ENCODE results near the gene LRRC3C.
A peak's percentile ranks its signal among the peaks of the same experiment; 100 is the strongest.

The LRRC3C gene

DNA sequence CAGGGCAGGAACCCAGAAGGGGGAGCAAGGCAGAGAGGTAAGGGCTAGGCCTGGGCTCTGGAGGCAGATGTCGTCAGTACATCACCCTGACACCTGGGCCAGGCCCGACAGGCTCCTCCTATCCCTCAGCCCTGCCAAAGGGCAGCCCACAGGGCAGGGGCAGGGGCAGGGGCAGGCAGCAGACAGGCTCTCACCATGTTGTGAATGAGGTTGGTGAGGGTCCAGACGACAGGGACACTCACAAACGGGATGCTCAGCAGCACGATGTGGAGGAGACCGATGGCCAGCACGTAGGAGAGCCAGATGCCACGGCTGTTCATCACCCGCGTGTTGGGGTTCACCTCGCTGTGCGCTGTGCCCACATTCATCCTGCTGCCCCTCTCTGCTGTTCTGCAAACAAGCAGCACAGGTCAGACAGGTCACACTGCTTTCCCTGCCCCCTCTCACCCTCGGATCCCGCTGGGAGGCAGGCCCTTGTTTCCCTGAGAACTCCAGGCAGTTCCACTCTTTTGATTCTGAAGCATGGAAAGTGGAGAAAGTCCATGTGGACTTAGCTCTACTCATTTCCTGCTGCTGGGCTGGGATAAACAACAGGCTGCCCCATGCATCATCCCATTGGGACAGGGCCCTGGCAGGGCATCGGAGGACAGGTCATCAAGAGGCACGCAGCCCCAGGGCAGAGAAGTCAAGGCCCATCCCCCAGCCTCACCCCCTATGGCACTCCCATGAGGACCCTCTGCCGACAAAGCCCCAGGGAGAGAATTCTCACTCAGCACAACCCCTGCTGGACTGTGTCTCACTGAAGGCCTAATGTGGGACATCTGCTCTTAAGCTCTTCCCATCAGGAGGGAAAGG lies 3.5 kb upstream of the LRRC3C start:
- DNase-seq (ENCODE audit: low spot score), result no peak

DNA sequence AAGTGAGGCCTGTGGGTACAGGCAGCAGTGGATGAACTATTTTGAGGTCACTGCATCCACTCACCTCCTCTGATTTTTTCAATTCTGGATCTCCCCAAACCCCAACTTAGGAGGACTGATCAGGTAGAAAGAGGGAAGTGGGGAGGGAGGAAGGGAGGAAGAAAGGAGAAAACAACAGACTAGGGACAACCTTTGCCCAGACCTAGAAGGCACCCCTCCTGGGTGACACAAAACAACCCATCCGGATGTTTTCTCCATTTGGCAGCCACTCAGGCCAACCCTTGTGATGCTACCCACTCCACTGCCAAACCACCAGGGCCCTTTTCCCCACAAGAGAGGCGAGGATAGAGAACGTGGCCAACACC lies 2.9 kb upstream of the LRRC3C start:
- no peak for DNase-seq (ENCODE audit: low spot score)

DNA sequence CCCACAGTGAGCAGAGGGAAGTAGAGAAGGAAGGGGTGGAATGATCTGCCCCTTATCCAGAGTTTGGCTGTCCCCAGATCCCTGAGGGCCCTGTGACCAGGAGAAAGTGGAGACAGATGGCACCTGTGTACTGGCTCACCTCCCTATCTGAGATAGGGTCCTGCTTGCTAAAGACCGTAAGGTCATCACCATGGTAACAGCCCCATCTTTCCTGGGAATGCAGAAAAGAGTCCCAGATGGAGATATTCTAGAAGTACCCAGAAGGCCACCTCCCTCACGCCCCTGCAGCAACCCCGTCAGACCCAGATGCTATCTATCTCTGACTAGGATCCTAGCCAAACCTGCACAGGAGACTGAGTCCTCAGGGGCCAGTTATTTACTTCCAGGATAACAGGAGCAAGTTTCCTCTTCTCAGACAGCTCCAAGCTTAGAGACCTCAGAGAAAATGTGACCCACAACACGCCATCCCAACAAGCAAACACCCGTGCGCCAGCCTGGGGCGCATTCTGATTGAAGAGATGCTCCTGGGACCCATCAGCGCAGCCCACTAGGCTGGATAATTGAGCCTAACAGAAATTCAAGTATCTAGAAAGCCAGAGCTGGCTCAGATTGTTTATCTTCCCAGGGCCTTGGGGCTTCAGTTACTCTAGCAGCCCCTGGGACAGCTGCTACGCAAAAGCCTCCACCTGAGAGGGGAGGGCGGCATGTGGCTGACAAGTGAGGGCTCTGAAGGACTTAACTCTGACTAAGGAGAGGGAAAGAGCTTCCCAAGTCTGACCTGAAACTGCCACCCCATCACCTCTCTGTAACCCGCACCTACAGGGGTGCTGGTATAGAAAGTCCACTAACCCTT lies 2.0 kb upstream of the LRRC3C start:
- no peak for DNase-seq (ENCODE audit: low spot score)

DNA sequence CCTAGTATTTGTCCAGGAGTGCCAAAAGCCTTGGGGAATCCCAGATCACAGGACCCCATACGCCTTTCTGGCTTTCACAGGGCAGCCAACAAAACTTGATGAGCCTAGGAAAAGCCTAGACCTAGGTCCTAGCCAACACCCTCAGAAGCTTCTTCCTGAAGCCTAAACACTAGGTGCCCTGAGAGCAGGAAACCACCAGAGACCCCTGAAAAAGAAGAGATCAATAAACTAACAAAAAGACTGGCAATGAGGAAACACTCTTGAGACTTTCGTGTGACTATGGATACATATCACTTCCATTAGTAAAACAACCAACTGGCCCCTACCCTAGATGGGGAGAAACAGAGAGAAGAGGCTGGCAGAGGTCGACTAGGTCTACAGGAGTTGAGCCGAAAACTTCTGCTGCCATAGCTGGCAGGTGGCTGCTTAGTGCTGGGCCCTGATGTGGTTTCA lies 1.4 kb upstream of the LRRC3C start:
- no peak for DNase-seq (ENCODE audit: low spot score)

DNA sequence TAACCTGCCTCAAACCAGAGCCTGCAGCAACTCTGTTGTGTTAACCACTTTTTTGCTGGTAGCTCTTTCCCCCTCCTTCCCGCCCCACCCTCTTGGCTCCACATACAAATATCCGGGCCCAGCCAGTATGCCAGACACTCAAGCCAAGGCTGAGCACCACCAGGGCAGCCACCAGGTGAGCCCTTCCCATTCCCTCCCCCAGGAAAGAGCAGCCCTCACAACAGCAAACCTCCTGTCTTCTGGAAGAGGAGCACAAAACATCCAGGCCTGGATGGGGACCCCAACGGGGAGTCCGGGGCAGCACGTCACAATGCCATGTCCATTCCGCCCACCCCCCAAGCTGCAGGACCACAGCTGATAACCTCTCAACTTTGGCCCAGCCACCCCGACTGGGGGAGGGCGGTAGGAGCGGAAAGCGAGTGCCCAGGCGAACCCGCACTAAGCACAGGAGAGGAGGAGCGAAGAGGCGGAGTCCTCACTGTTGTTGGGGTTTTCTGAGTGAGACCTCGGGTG lies 888 bp upstream of the LRRC3C start:
- DNase-seq (ENCODE audit: low spot score), result no peak

DNA sequence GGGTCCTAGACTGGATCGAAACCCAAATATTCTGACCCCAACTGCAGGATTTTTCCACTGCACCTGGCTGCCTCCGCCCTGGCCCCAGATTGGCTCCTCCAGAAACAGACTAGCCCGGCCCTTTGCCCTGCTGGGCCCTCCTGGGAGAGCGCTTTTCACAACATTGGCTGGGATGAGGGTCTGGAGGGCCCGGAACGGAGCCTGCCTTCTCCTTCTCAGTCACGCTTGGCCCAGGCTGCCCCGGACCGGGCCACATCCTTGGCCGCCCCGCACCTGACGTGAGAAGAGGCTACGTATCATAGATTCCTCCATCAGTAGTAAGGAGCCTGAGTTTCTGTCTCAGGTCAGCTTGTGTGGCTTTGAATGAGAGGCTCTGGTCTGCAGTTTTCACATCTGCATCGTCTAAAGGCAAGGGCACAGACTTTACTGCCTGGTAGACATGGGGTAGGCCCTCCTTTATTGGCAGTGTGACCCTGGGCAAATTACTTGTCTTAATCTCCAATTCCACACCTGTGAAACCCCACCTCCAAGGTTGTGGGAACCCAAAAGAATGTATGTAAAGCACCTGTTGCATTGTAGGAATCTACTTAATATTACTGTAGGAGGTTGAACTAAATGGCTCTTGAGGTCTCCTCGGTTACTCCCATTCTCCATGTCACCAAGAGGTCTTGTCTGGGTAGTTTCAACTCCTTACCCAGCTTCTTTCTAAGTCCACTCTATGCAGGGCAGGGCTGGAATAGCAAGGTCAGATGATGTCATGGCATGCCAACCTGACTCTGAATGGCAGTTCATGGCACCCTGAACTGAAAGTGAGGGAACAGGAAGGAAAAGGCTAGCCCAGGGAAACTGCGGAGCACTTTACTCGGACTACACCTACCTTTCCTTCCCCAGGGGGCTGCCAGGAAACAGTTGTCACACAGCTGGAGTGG lies 661 bp downstream of the LRRC3C start:
- peak; percentile 24 for DNase-seq (ENCODE audit: low spot score)

DNA sequence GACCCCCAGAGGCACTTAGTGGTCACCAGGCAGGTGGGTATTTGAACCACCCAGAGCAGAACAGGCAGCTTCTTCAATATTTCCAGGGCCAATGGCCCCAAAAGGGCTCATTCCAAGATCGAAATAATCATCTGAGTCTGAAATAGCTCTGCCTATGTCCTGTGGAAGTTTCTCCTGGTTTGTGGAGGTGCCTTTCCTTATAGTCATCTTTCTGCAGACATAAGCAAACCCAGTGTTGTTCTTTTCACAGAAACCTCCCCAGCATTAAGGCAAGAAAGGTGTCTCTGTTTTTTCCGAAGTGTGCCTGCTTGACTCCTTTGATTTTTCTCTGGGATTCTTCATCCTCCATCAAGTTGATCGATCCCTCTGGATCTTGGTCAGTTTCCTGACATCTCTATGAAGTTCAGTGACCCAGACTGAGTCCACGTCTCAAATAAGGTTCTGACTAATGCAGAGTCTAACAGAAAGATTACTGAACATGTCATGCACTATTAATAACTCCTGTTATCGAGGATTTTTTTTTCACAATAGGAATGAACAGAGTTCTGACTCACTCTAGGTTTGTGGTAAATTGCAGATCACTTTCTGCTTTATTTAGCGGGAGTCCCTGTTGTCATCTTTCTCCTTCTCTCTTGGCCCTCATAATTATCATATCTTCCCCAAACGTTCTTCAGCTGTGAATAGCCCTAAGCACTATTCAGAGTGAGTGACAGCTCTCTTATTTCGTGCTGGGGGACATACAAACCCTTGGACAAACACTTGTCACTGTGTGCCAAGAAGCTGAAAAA lies 1.5 kb downstream of the LRRC3C start:
- no peak for DNase-seq (ENCODE audit: low spot score)

DNA sequence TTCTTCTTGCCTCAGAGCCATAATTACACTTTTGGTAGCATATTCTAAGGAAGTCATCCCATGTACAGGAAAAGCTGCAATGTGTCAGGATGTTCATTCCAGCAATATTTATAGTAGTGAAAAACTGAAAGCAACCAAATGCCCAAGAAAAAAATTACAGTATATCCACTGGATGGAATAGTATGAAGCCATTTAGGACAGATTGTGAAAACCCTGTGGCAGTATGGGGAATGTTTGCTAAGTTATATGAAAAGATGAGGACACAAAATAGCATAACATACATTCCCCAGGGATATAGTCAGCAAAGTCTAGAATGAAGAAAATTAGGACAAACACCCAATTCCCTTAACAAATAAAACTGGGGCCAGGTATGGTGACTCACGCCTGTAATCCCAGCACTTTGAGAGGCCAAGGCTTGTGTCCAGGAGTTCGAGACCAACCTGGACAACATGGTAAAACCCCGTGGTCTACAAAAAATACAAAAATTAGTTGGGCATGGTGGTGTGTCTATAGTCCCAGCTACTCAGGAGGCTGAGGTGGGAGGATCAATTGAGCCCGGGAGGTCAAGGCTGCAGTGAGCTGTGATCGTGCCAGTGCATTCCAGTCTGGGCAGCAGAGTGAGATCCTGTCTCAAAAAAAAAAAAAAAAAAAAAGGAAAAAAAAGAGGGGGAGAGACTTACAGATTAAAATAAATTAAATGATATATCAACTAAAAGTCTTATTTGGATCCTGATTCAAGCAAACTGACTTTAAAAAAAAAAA lies 2.3 kb downstream of the LRRC3C start:
- no peak for DNase-seq (ENCODE audit: low spot score)

DNA sequence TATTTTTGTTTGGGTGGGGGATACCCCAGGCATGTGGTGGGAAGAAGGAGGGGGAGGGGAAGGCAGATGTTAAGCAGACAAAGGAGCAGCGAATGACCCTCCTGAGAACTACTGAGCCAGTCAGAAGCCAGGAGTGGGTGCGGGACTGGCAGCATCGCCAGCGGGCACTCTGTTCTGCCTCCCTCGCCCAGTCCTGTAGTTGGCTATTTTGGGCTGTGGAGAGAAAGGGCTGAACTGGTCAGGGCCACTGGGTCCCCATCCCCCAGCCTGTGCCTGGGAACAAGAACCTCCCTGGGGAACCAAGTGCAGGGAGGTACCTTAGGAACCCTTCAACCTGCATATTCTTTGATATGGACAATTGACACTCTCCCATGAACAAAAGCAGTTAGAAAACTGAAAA lies 6.4 kb downstream of the LRRC3C start:
- no peak for DNase-seq (ENCODE audit: low spot score)

DNA sequence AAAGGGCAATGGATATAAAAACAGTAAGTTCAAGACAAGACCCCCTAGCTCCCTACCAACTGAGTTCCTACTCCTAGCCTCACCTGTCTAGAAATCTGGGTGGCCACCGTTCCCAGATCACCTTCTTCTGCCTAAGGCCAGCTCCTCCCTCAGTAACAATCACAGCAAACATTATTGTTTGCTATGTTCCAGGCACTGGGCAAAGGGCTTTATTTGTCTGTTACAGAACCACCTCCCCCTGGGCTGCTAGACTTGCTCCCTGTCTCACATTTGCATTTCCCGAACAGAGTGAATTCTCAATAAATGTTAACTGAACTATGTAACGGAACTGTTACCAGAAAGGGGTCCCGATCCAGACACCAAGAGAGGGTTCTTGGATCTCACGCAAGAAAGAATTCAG lies 6.8 kb downstream of the LRRC3C start:
- DNase-seq (ENCODE audit: low spot score), result no peak

DNA sequence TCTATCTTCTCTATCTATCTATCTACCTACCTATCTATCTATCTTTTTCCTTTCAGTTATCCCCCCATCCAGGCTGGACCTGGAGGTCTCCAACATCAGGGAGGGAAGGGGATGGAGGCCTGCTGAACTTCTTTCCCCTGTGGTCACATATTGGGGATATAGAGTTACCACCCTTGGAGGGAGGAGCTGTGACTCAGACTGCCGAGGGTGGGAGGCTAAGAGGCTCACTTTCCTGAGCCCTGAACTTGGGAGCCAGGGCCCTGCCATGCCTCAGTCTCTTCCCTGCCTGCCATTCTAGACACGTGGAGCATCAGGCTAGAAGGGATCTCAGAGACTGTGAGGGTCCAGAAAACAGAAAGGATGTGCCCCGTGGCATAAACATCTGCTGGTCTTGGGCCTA lies 8.4 kb downstream of the LRRC3C start:
- no peak for DNase-seq (ENCODE audit: low spot score)

DNA sequence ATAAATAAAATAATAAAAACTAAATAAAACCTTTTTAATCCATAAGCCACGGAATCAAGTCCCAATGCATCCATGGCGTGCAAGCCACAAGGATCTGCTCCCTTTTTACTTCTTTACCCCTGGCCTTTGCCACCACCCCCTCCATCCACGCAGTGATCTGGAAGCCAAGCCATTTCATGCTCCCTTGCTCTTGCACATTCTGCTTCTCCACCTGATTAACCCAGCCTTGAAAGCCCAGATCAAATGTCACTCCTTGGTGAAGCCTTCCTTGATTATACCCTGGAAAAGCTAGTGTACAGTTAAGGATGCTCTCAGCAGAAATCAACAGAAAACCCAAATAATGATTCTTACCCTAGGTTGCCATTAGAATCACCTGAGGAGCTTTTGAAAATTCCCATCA lies 9.9 kb downstream of the LRRC3C start:
- no peak for DNase-seq (ENCODE audit: low spot score)

DNA sequence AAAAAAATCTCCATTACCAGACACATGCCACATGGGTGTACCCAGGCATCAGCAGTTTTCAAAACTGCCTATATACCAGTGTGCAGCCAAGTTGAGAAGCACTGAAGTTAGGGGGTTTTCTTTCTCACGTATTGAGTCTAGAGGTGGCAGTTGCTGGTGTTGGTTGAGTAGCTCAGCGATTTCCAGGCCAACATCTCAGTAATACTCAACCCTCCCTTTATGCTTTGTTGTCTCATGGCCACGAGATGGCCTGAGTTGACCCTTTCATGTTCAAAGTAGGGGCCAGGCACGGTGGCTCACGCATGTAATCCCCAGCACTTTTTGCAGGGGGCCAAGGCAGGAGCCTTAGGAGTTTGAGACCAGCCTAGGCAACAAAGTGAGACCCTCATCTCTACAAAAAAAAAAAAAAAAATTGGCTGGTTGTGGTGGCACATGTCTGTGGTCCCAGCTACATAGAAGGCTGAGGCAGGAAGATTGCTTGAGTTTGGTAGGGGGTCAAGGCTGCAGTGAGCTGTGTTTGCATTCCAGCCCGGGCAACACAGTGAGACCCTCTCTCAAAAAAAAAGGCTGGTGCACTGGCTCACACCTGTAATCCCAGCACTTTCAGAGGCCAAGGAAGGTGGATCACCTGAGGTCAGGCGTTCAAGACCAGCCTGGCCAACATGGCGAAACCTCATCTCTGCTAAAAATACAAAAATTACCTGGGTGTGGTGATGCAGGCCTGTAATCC lies 10.8 kb downstream of the LRRC3C start:
- DNase-seq (ENCODE audit: low spot score), result no peak

DNA sequence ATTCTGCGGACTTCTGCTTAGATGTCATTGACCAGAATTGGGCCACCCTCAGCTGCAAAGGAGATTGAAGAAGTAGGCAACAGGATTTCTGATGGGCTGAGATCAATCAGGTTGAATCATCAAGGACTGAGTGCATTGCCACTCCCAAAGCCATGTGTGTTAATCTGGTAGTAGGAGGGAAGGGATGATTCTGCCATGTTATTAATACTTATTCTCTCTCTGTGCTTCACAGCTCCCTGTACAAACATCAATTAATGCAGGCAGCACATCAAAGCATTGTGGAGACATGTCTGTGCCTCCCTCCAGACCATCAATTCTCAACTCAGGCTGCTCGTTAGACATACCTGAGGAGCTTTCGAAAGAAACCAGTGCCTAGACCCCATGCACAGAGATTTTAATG lies 11.6 kb downstream of the LRRC3C start:
- no peak for DNase-seq (ENCODE audit: low spot score)

DNA sequence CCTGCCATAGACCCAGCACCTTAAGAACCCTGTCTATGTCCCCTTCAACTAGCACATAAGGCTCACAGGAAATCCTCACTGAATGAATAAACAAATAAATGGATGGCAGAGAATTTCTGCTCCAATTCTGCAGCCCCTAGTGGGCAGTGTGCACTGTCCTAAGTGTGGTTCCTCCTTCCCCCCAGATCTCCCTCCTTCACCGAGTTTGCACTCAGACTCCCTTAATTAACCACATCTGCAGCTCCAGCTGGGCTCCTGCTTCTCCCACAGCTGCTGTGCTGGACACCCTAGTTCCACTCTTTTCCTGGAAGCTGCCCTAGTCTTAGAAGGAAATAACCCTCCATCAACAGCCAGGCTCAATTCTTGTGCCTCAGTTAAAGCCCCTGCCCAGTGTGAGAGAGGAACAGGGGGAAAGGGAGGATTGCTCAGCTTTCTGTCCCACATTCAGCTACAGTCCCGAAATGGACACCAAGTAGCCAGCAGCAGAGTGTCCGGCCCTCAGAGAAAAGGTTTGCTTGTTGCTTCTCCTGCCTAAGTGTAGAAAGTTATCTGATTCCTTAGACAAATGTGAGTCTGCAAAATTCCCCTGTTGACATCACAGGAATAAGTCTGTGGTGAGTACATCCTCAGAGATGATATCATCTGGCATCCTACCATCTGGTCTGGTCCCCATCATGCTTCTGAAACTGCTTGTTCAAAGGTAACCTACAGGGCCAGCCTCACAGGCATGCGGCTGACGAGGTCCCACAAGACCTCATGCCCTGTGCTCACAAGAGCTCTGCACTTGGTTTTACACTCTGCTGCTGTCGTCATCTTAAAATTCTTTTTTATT lies 12.3 kb downstream of the LRRC3C start:
- no peak for DNase-seq (ENCODE audit: low spot score)

DNA sequence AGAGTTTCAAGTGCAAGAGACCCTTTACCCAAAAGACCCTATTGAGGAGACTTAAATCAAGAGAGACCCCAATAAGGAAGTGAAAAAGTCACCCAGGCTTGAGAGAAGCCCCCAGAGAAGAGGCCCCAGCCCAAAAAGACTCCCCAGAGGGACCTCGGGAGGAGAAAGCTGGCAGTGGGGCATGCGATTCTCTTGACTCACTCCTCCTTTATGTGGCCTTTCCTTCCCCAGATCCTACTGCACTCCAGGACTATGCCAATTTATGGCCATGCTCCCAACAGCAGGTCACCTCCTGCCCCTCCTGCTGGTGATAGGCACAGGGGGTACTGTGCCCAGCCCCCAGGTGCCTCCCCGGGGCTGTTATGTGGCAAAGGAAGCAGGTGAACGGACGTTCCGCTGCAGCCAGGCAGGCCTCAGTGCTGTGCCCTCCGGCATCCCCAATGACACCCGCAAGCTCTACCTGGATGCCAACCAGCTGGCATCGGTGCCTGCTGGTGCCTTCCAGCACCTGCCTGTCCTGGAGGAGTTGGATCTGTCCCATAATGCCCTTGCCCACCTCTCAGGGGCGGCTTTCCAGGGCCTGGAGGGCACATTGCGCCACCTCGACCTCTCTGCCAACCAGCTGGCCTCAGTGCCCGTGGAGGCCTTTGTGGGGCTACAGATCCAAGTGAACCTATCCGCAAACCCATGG lies 16.3 kb downstream of the LRRC3C start:
- DNase-seq (ENCODE audit: low spot score), result no peak

DNA sequence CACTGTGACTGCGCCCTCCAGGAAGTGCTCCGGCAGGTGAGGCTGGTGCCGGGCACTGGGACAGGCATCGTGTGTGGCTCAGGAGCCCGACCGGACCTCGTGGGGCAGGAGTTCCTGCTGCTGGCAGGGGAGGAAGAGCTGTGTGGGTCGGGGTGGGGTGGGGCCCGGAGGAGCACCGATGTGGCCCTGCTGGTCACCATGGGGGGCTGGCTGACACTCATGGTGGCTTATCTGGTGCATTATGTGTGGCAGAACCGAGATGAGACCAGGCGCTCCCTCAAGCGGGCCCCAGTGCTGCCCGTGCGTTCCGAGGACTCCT lies 16.8 kb downstream of the LRRC3C start:
- no peak for DNase-seq (ENCODE audit: low spot score)

DNA sequence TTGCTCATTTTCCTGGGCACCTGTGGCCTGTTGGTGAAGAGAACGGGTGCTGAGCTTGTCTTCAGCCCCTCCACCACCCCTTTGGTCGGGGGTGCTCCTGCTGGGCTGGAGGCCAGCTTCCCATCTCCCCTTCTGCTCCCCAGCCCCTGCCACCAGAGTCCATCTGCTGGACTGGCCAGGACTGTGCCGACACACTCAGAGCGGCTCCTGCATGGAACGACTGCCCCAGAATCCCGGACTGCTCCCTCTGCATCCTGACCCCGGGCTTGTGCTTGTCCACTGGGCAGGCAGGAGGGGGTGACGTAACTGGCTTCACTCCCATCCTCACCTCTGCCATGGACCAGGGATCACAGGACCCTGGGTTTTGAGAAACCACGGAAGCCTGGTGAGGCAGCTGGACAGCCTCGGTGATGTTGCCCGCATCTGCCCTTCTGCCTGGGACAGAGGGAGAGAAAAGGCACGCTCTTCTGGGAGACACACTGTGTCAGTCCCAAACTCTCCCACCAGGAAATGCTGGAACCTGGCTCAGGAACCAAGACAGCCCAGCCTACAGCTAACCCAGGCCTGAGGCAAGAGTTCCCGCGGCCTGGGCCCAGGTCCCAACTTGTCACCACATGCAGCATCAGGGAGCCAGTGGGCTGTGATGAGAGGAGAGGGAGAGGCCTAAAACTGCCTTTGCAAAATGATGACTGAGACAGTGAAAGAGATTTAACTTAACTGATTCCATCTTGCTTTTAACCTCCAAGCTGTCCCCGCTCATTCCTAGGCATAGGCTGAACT lies 19.2 kb downstream of the LRRC3C start:
- no peak for DNase-seq (ENCODE audit: low spot score)

All from LoVo (cell line).